AG04449 (cell line): ENCODE results near the gene KCNJ14.

ENCODE experiments used
- CTCF ChIA-PET: fragments of 350-600 bp; formaldehyde crosslinking; extraction: SDS; loops from one replicate; lab custom pipeline; 2021; ENCODE audit warnings: antibody characterized with exemption; lab: Yijun Ruan, JAX
- POLR2A ChIA-PET: fragments of 400-600, 350-600 bp; formaldehyde crosslinking; extraction: SDS; loops from one replicate; lab custom pipeline; 2020; ENCODE audit warnings: antibody characterized with exemption, inconsistent platforms; lab: Yijun Ruan, JAX
- DNase-seq: peaks from one replicate; pipeline ENCODE4 v3.0.0-alpha.2; 2010; ENCODE audit warnings: low read depth, low spot score
- H3K4me3 ChIP-seq: 2 replicates; pipeline ENCODE4 v1.5.1; 2011; ENCODE audit warnings: low read depth, mild to moderate bottlenecking, control low read depth, low read length
- TF ChIP-seq, protein P1 (sequence below): IDR thresholded peaks from one replicate; pipeline ENCODE4 v1.5.1; 2011; ENCODE audit warnings: mild to moderate bottlenecking, moderate library complexity, low read length, control low read depth, inconsistent platforms; ENCODE audit not compliant: insufficient read depth; ENCODE audit errors: missing control alignments

Gene KCNJ14

DNA sequence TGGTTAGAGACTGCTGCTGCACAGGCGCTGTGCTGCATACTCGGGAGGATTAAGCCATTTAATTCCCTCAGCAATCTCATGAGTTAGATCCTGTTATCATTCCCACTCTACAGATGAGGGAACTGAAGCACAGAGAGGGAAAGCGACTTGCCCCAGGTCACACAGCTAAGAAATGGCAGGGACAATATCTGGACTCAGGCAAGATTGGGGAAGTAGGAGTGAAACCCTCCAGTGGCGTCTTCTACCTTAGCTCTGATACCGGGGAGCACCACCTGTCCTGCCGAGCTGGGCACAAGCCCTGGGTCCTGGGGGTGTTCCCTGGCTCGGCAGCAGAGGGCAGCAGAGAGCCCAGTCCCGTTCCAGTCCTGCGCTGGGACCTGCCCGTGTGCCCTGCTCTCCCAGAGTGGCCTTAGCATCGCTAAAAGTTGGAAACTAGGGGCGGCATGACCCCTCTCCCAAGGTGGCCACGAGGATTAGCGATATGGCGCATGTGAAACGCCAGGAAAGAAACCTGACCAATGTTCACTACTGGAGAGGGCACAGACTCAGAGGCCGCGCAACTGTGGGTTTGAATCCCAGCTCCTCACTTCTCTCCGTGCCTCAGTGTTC lies 34.3 kb downstream of the KCNJ14 start:
- CTCF ChIA-PET: interaction anchor here (0.6 to 12.1 kb wide), 41 partner anchors 8 to 222 kb away, joined by 3 to 392 read pairs (median 4); partner anchors contain the start of genes FAM83E, GRWD1, KDELR1 and RPL18
- no peak overlapping the region for H3K4me3 ChIP-seq
- POLR2A ChIA-PET: interaction anchor here (1.0 kb wide), 1 partner anchor 9 kb away, joined by 3 read pairs; no protein-coding TSS in a partner anchor
- TF ChIP-seq, protein P1, sequence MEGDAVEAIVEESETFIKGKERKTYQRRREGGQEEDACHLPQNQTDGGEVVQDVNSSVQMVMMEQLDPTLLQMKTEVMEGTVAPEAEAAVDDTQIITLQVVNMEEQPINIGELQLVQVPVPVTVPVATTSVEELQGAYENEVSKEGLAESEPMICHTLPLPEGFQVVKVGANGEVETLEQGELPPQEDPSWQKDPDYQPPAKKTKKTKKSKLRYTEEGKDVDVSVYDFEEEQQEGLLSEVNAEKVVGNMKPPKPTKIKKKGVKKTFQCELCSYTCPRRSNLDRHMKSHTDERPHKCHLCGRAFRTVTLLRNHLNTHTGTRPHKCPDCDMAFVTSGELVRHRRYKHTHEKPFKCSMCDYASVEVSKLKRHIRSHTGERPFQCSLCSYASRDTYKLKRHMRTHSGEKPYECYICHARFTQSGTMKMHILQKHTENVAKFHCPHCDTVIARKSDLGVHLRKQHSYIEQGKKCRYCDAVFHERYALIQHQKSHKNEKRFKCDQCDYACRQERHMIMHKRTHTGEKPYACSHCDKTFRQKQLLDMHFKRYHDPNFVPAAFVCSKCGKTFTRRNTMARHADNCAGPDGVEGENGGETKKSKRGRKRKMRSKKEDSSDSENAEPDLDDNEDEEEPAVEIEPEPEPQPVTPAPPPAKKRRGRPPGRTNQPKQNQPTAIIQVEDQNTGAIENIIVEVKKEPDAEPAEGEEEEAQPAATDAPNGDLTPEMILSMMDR: peak; percentile 97
- DNase-seq: no peak

DNA sequence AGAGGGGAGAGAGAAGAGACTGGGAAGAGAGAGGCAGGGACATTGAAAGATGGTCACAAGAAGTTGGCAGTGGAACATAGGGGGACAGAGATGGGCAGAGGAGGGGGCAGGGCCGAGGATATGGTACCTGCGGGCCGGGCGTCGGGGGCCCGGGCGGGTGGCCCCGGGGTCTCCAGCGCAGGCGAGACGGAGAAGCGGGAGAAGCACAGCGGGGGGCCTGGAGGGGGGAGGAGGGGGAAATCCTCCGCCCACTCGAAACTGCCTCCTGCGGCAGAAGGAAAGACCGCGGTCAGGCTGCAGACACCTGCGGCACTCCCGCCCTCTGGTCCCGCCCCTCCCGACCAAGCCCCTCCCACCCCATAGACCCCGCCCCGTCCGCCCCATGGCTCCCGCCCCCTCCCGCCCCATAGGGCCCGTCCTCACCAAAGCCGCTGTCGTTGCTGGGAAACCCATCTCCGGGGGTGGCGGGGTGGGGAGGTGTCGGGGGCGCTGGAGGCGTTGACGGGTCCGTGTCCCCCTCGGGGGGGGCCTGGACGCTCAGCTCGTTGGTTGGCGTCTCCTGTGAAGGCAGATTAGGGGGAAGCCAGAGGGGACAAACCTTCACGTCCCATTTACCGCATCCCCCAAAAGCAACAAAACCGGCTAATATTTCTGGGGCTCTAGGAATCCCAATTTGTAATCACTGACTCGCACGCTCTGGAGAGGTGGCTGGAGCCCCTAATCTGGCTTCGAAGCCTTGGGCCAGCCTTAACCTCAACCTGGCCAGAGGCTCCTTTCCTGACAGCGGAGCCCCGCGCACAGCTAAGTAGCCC lies 35.8 kb downstream of the KCNJ14 start:
- ChIA-PET POLR2A (no interaction called here), CTCF (interaction anchor here (1.0 to 12.1 kb wide), 10 partner anchors 11 to 127 kb away, joined by 3 to 392 read pairs (median 20); partner anchors contain the start of genes FAM83E, GRWD1, RPL18 and SPACA4)
- no peak overlapping the region for H3K4me3 ChIP-seq
- DNase-seq: no peak
- TF ChIP-seq, protein P1: no peak

DNA sequence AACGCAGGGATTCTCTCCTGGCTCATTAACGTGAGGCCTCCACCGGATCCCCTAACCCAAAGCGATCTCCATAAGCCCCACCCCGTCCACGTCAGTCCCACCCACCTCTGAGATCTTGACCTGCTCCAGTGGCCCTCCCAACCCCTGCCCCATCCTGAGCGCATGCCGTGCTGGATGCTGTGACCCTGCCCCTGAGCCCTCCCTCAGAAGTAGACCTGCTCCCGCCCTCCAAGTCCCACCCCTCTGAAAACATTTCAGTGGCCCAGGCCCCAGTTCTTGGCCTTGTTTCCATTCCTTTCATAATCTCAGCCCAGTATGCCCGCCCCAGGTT lies 36.4 kb downstream of the KCNJ14 start:
- ChIA-PET POLR2A (no interaction called here), CTCF (interaction anchor here (2.1 to 12.1 kb wide), 4 partner anchors 12 to 102 kb away, joined by 8 to 392 read pairs (median 29); no protein-coding TSS in a partner anchor)
- DNase-seq: no peak
- TF ChIP-seq, protein P1: no peak
- no peak overlapping the region for H3K4me3 ChIP-seq

DNA sequence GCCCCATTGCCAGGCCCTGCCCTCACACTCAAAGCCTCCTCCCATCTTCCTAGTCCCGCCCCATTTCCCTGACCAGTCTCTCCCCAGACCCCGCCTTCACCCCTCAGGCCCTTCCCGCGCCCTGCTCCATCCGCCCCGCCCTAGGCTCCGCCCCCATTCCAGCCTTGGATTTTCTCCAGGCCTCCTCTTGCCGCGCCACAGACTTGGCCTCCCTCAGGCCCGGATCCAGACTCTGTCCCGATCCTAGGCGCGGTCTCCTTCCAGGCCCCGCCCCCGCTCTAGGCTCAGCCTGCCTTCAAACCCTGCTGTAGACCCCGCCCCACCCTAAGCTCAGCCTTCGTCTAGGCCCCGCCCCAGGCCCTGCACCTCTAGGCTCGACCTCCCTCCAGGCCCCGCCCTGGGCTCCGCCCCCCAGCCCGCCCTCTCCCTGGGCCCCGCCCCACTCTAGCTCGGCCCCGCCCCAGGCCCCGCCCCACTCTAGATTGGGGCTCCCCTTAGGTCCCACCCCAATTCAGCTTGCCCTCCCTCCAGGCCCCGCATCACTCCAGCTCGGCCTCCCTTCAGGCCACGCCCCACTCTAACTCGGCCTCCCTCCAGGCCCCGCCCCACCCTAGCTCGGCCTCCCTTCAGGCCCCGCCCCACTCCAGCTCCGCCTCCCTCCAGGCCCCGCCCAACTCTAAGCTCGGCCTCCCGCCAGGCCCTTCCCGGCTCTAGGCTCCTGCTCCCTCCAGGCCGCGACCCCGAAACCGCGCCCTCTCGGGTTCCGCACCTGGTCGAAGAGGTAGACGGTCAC lies 37.7 kb downstream of the KCNJ14 start:
- TF ChIP-seq, protein P1: no peak
- H3K4me3 ChIP-seq: peak overlapping the region; percentile 76
- DNase-seq: peak; percentile 78
- CTCF ChIA-PET: interaction anchor here (0.5 to 12.1 kb wide), 4 partner anchors 12 to 92 kb away, joined by 3 to 392 read pairs (median 22); no protein-coding TSS in a partner anchor
- POLR2A ChIA-PET: interaction anchor here (0.8 kb wide), 1 partner anchor 91 kb away, joined by 3 read pairs; no protein-coding TSS in a partner anchor

DNA sequence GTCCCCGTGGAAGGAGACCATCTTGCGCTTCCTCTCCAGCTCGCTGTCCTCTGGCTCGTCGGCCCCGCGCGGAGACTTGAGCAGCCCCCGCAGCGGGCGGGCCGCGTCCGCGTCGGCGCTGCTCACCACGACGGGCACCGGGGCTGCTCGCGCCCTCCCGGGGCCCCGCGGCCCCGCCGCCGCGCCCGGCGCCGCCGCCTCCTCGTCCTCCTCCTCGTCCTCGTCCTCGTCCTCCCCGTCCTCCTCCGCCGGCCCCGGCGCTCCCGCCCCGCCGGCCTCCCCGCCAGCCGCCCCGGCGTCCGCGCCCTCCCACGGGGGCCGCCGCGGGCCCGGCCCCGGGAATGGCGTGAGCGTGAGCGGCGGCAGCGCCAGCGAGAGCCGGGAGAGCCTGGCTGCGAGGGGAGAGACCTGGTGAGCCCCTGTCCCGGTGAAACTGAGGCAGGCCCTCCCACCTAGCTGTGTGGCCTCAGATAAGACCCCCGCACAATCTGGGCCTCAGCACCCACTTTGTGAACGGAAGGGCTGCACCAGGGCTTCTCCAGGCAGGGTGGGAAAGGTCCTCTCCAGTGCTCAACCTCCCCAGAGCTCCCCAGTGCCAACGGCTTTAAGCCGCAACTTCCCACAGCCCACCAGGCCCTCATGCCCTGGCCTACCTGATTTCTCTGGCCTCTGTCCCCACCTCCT lies 38.5 kb downstream of the KCNJ14 start:
- DNase-seq: no peak
- ChIA-PET CTCF (interaction anchor here (0.5 to 12.1 kb wide), 4 partner anchors 10 to 91 kb away, joined by 3 to 392 read pairs (median 22); no protein-coding TSS in a partner anchor), POLR2A (interaction anchor here (0.8 kb wide), 1 partner anchor 91 kb away, joined by 3 read pairs; no protein-coding TSS in a partner anchor)
- H3K4me3 ChIP-seq: peak overlapping the region; percentile 76
- TF ChIP-seq, protein P1: no peak
